H1 (cell line): Measurements from ENCODE around the gene RTP2. TPM values are rescaled to one million over a fixed set of nuclear protein-coding genes. Genes with fewer than 3 reads are reported as not detected.

ENCODE experiments used
- CTCF ChIA-PET: fragments of 300-600 bp; sonication (Branson Sonifier 250); formaldehyde crosslinking; loops from one replicate; lab custom pipeline; 2021; ENCODE audit not compliant: partially characterized antibody; lab: Charles Lee
- POLR2A ChIA-PET: fragments of 300-600 bp; sonication (Branson Sonifier 250); formaldehyde crosslinking; loops from one replicate; lab custom pipeline; 2021; ENCODE audit warnings: inconsistent platforms; ENCODE audit not compliant: partially characterized antibody; lab: Charles Lee
- DNase-seq, 2 experiments: peaks; one replicate each; pipeline versions ENCODE4 v3.0.0 to v3.0.0-alpha.2; 2010 to 2022; ENCODE audit warnings: low spot score in 2 of 2, low read depth in 1 of 2, mixed read lengths in 1 of 2
- FAIRE-seq: peaks from 2 replicates; lab custom pipeline; 2011; peaks lifted over from hg19 to GRCh38; lab: Jason Lieb, UNC
- H2AFZ ChIP-seq: 2 replicates; pipeline ENCODE4 v1.8.1; 2012; ENCODE audit warnings: low read length, inconsistent platforms
- H2AK5ac ChIP-seq: 2 replicates; pipeline ENCODE4 v1.6.1; 2013; ENCODE audit warnings: low read depth, low read length
- H2BK120ac ChIP-seq: replicated peaks from 2 replicates; pipeline ENCODE3; 2013; ENCODE audit warnings: low read depth, low read length, inconsistent platforms
- H2BK12ac ChIP-seq: 2 replicates; pipeline ENCODE4 v1.6.1; 2013; ENCODE audit warnings: low read depth, low read length
- H2BK15ac ChIP-seq: 2 replicates; pipeline ENCODE4 v1.6.1; 2013; ENCODE audit warnings: low read length
- H2BK20ac ChIP-seq: 2 replicates; pipeline ENCODE4 v1.6.1; 2013; ENCODE audit warnings: low read length
- H2BK5ac ChIP-seq: 2 replicates; pipeline ENCODE4 v1.6.1; 2013; ENCODE audit warnings: low read depth, low read length
- H3K14ac ChIP-seq: 2 replicates; pipeline ENCODE4 v1.6.1; 2013; ENCODE audit warnings: inconsistent platforms; ENCODE audit not compliant: insufficient read length
- H3K18ac ChIP-seq: 2 replicates; pipeline ENCODE4 v1.6.1; 2013; ENCODE audit warnings: low read length; ENCODE audit errors: extremely low read depth
- H3K23ac ChIP-seq: 2 replicates; pipeline ENCODE4 v1.6.1; 2013; ENCODE audit warnings: inconsistent platforms; ENCODE audit not compliant: insufficient read length
- H3K23me2 ChIP-seq: 2 replicates; pipeline ENCODE4 v1.6.1; 2013; ENCODE audit warnings: low read depth, low read length
- H3K27ac ChIP-seq: 2 replicates; pipeline ENCODE4 v1.6.1; 2011; ENCODE audit warnings: low read depth, low read length, inconsistent platforms
- H3K27me3 ChIP-seq, 4 experiments: replicated peaks in 1 of 4; 1 replicate in 1 of 4; 2 replicates in 3 of 4; pipeline versions ENCODE4 v1.6.1 to v1.8.1; 2011 to 2013; ENCODE audit warnings: low read length in 3 of 4, mild to moderate bottlenecking in 3 of 4, inconsistent platforms in 2 of 4, mixed read lengths in 2 of 4, moderate library complexity in 1 of 4; ENCODE audit not compliant: control insufficient read depth in 3 of 4, insufficient read depth in 3 of 4; ENCODE audit errors: extremely low read depth in 1 of 4
- H3K36me3 ChIP-seq, 4 experiments: 2 replicates each; pipeline versions ENCODE4 v1.6.1 to v1.8.1; 2011 to 2013; ENCODE audit warnings: mild to moderate bottlenecking in 4 of 4, low read length in 3 of 4, moderate library complexity in 2 of 4, control low read depth in 1 of 4, inconsistent platforms in 1 of 4; ENCODE audit not compliant: insufficient read depth in 4 of 4, control insufficient read depth in 2 of 4
- H3K4ac ChIP-seq: replicated peaks from 2 replicates; pipeline ENCODE3; 2013; ENCODE audit warnings: low read length, low read depth, mixed read lengths, inconsistent platforms; ENCODE audit not compliant: insufficient read length
- H3K4me1 ChIP-seq, 4 experiments: replicated peaks in 1 of 4; 1 replicate in 1 of 4; 2 replicates in 3 of 4; pipeline versions ENCODE4 v1.6.1 to v1.8.1; 2011 to 2013; ENCODE audit warnings: low read length in 3 of 4, inconsistent platforms in 2 of 4, mixed read lengths in 1 of 4; ENCODE audit not compliant: insufficient read depth in 4 of 4, control insufficient read depth in 3 of 4
- H3K4me2 ChIP-seq, 2 experiments: 2 replicates each; pipeline versions ENCODE4 v1.6.1 to v1.8.1; 2011 to 2013; ENCODE audit warnings: low read depth in 2 of 2, low read length in 2 of 2, control low read depth in 1 of 2, inconsistent platforms in 1 of 2, mild to moderate bottlenecking in 1 of 2; ENCODE audit not compliant: insufficient read depth in 1 of 2
- H3K4me3 ChIP-seq, 4 experiments: fragments of 200-600, 300-600 bp in 1 of 4; sonication (generic), shearing (Covaris generic), sonication (Bioruptor Twin) in 1 of 4; 2 replicates each; pipeline versions ENCODE4 v1.5.1 to v1.8.1; 2011 to 2016; ENCODE audit warnings: low read length in 4 of 4, low read depth in 3 of 4, control low read depth in 2 of 4, inconsistent platforms in 2 of 4, mild to moderate bottlenecking in 2 of 4, mixed read lengths in 1 of 4, moderate library complexity in 1 of 4; ENCODE audit not compliant: insufficient read depth in 2 of 4; ENCODE audit errors: extremely low read depth in 1 of 4
- H3K56ac ChIP-seq: replicated peaks from 2 replicates; pipeline ENCODE3; 2013; ENCODE audit warnings: low read depth, mild to moderate bottlenecking, mixed read lengths, low read length, inconsistent platforms; ENCODE audit not compliant: insufficient read length
- H3K79me1 ChIP-seq: 2 replicates; pipeline ENCODE4 v1.6.1; 2013; ENCODE audit warnings: low read depth, low read length, control low read depth
- H3K79me2 ChIP-seq, 2 experiments: 2 replicates each; pipeline versions ENCODE4 v1.6.1 to v1.8.1; 2012 to 2013; ENCODE audit warnings: low read length in 2 of 2, mild to moderate bottlenecking in 2 of 2, inconsistent platforms in 1 of 2; ENCODE audit not compliant: insufficient read depth in 2 of 2, control insufficient read depth in 1 of 2
- H3K9ac ChIP-seq, 4 experiments: replicated peaks in 1 of 4; 1 replicate in 1 of 4; 2 replicates in 3 of 4; pipeline versions ENCODE4 v1.6.1 to v1.8.1; 2011 to 2013; ENCODE audit warnings: low read depth in 3 of 4, low read length in 3 of 4, control low read depth in 2 of 4, mild to moderate bottlenecking in 2 of 4, moderate library complexity in 2 of 4, inconsistent platforms in 1 of 4; ENCODE audit errors: extremely low read depth in 1 of 4
- H3K9me3 ChIP-seq, 2 experiments: 2 replicates each; pipeline versions ENCODE4 v1.6.1 to v1.8.1; 2012 to 2013; ENCODE audit warnings: mild to moderate bottlenecking in 2 of 2, moderate library complexity in 2 of 2, control low read depth in 1 of 2, inconsistent platforms in 1 of 2, low read depth in 1 of 2, low read length in 1 of 2, mixed read lengths in 1 of 2; ENCODE audit not compliant: insufficient read depth in 2 of 2
- H4K20me1 ChIP-seq, 2 experiments: replicated peaks in 1 of 2; 2 replicates each; pipeline versions ENCODE3 to v1.8.1; 2011 to 2013; ENCODE audit warnings: inconsistent platforms in 2 of 2, low read length in 2 of 2, mild to moderate bottlenecking in 1 of 2; ENCODE audit not compliant: insufficient read depth in 2 of 2, control insufficient read depth in 1 of 2
- H4K5ac ChIP-seq: 2 replicates; pipeline ENCODE4 v1.6.1; 2013; ENCODE audit warnings: low read length, low read depth, mixed read lengths, inconsistent platforms; ENCODE audit not compliant: insufficient read length
- H4K8ac ChIP-seq: 2 replicates; pipeline ENCODE4 v1.8.0; 2013; ENCODE audit warnings: mild to moderate bottlenecking, moderate library complexity, low read length, inconsistent platforms; ENCODE audit not compliant: insufficient read depth; ENCODE audit errors: extremely low read depth
- H4K91ac ChIP-seq: replicated peaks from 2 replicates; pipeline ENCODE3; 2013; ENCODE audit warnings: low read length, mixed read lengths, inconsistent platforms; ENCODE audit not compliant: insufficient read length
- BACH1 ChIP-seq: IDR thresholded peaks from 2 replicates; pipeline ENCODE4 v1.6.1; 2012; ENCODE audit warnings: low read length, improper control_type of control experiment
- CEBPB ChIP-seq: IDR thresholded peaks from 2 replicates; pipeline ENCODE4 v1.6.1; 2012; ENCODE audit warnings: low read depth, low read length
- CHD1 ChIP-seq: IDR thresholded peaks from 2 replicates; pipeline ENCODE4 v1.6.1; 2012; ENCODE audit warnings: low read depth, low read length, improper control_type of control experiment
- CREB1 ChIP-seq: IDR thresholded peaks from 2 replicates; pipeline ENCODE4 v1.6.1; 2012; ENCODE audit warnings: inconsistent platforms
- GABPA ChIP-seq: IDR thresholded peaks from 2 replicates; pipeline ENCODE4 v1.6.1; 2011; ENCODE audit warnings: mild to moderate bottlenecking, low read length, moderate library complexity, borderline replicate concordance; ENCODE audit not compliant: insufficient read depth
- JUND ChIP-seq: IDR thresholded peaks from 2 replicates; pipeline ENCODE4 v1.6.1; 2011; ENCODE audit warnings: mild to moderate bottlenecking, improper control_type of control experiment, low read length
- RNF2 ChIP-seq: fragments of 200-900, 300-1000 bp; sonication (generic); IDR thresholded peaks from 2 replicates; pipeline ENCODE4 v1.7.1; 2016; ENCODE audit warnings: borderline replicate concordance, low read depth, mild to moderate bottlenecking, antibody characterized with exemption, low read length; ENCODE audit not compliant: poor library complexity, severe bottlenecking; ENCODE audit errors: missing control alignments
- SAP30 ChIP-seq: fragments of 300-600 bp; sonication (generic); IDR thresholded peaks from 2 replicates; pipeline ENCODE4 v1.7.1; 2012; ENCODE audit warnings: low read length, moderate library complexity, mild to moderate bottlenecking, inconsistent platforms; ENCODE audit not compliant: insufficient read depth, insufficient replicate concordance
- SIN3A ChIP-seq, 2 experiments: IDR thresholded peaks in 1 of 2; conservative IDR thresholded peaks in 1 of 2; 2 replicates each; pipeline ENCODE4 v1.6.1; 2011 to 2012; ENCODE audit warnings: low read length in 2 of 2, improper control_type of control experiment in 1 of 2, low read depth in 1 of 2, mild to moderate bottlenecking in 1 of 2
- TAF7 ChIP-seq: optimal IDR thresholded peaks from 2 replicates; pipeline ENCODE3; 2011; ENCODE audit warnings: low read depth, mild to moderate bottlenecking, inconsistent platforms, low read length, moderate library complexity, borderline replicate concordance
- TBP ChIP-seq: IDR thresholded peaks from 2 replicates; pipeline ENCODE4 v1.6.1; 2011; ENCODE audit warnings: low read depth, low read length, improper control_type of control experiment
- WGBS, 2 experiments: shearing (Covaris generic) in 1 of 2; methylation state at CpG; one replicate each; pipeline versions ENCODE4 v1.1.6 to v1.1.7; 2013 to 2015; ENCODE audit warnings: low lambda C conversion rate in 2 of 2, mixed read lengths in 2 of 2, inconsistent platforms in 1 of 2, low coverage in 1 of 2, missing lambda C conversion rate in 1 of 2; ENCODE audit not compliant: insufficient replicate concordance in 2 of 2, insufficient coverage in 1 of 2, insufficient read length in 1 of 2; ENCODE audit errors: extremely low coverage in 1 of 2, missing lambda C conversion rate in 1 of 2; 5-methylcytosine and 5-hydroxymethylcytosine counted together
- polyA plus RNA-seq, 7 experiments: library from polyadenylated mRNA; depleted of rRNA in 3 of 7; stranded (reverse) in 5 of 7; unstranded in 2 of 7; fragments of >200 nt in 5 of 7; fragments of 200-250 nt in 2 of 7; gene quantifications; 1 replicate in 5 of 7; 2 replicates in 1 of 7; 4 replicates in 1 of 7; pipeline versions ENCODE4 v1.2.1 to v1.2.3, GENCODE V29; 2011 to 2013; ENCODE audit warnings: missing spikeins in 2 of 7, mixed read lengths in 2 of 7
- total RNA-seq: library from RNA; stranded (reverse); fragmentation: NEBNext Ultra II Directional; extraction: Animal tissue kit (Norgen Biotek cat#: 25700); gene quantifications from 2 replicates; pipeline ENCODE4 v1.2.1, GENCODE V29; 2021

Gene RTP2
- total and polyA plus RNA-seq, 2 of the 8 experiments (the other 6 are each of a cell fraction or from before 2014, with no cell fraction given): not detected

GRCh38 chr3:187669675-187670504, 32.5 kb downstream of the RTP2 start, which contains the start of gene SST:
TSS of gene SST (minus strand) at chr3:187670394. CDS start at chr3:187670291, 103 bp downstream.
- no peak within 1 kb of the TSS for H4K91ac ChIP-seq
- no peak within 1 kb of the TSS for H4K5ac ChIP-seq
- H3K27me3 ChIP-seq: peaks cover 1 to 14% (median 7%) of the 10 kb centered on the region in 4 experiments; a peak in 5 of 7 replicates
- H4K20me1 ChIP-seq: peaks cover 0 to 1% of the 10 kb centered on the region in 2 experiments
- H3K23me2 ChIP-seq: peaks cover 2% of the 10 kb centered on the region; the same call in 1 of the 2 replicates
- no peaks in the 10 kb centered on the region for H3K79me2 ChIP-seq
- peak within 1 kb of the TSS; percentile 51 to 69 for H3K4me2 ChIP-seq
- peak; percentile 81 for FAIRE-seq
- H3K14ac ChIP-seq: no peak within 1 kb of the TSS
- no peak within 1 kb of the TSS for H3K18ac ChIP-seq
- H2BK120ac ChIP-seq: no peak within 1 kb of the TSS
- WGBS, 2 experiments: 18% methylated on average over 46 of the region's 46 CpGs; no CpG with 5 or more reads in 1 of the 2 experiments
- POLR2A ChIA-PET: interaction anchor here (0.8 to 1.7 kb wide), 2 partner anchors 360 to 395 kb away, joined by 3 read pairs; no protein-coding TSS in a partner anchor
- H2BK12ac ChIP-seq: no peak within 1 kb of the TSS; the same call in 1 of the 2 replicates
- H3K56ac ChIP-seq: no peak within 1 kb of the TSS
- H2AK5ac ChIP-seq: no peak within 1 kb of the TSS
- no peaks in the 10 kb centered on the region for H3K36me3 ChIP-seq
- no peaks in the 10 kb centered on the region for H3K9me3 ChIP-seq
- H3K4ac ChIP-seq: no peak within 1 kb of the TSS
- H3K27ac ChIP-seq: no peak within 1 kb of the TSS
- no peak within 1 kb of the TSS for H3K9ac ChIP-seq
- peak within 1 kb of the TSS in 3 of 4 experiments; percentile 28 to 53 (median 37); a peak in 5 of 8 replicates for H3K4me3 ChIP-seq
- H3K4me1 ChIP-seq: peaks cover 0 to 3% (median 0%) of the 10 kb centered on the region in 4 experiments; a peak in 1 of 7 replicates
- H3K79me1 ChIP-seq: no peaks in the 10 kb centered on the region
- H2BK15ac ChIP-seq: no peak within 1 kb of the TSS
- no peak within 1 kb of the TSS for H2AFZ ChIP-seq
- no peak within 1 kb of the TSS for H4K8ac ChIP-seq
- DNase-seq: peak in 1 of 2 experiments; percentile 85
- no peak within 1 kb of the TSS for H2BK5ac ChIP-seq
- H3K23ac ChIP-seq: no peak within 1 kb of the TSS
- CTCF ChIA-PET: interaction anchor here (0.6 to 20.1 kb wide), 12 partner anchors 9 to 450 kb away, joined by 3 to 947 read pairs (median 3); no protein-coding TSS in a partner anchor
- no peak within 1 kb of the TSS for H2BK20ac ChIP-seq
- TF ChIP-seq CHD1 (no peak), CREB1 (peak; percentile 70; the same call in 1 of the 2 replicates), SAP30 (peak; percentile 99), BACH1 (no peak), TBP (peak; percentile 61; the same call in 1 of the 2 replicates), GABPA (no peak), RNF2 (no peak), JUND (0 out of 2 replicates have a peak, but pooled peaks have one; percentile 30), TAF7 (peak; percentile 90), CEBPB (no peak), SIN3A (conservative IDR thresholded peaks at IDR 0.05 in 1 of 2, IDR thresholded peaks at IDR 0.05 in 1 of 2; ENCODE audit: low read depth in 1 of 2, low read length in 2 of 2) (peak; percentile 100)
